Ureter (tissue), 1 donor: ENCODE data around the gene GEMIN2. TPM values are rescaled to one million over a fixed set of nuclear protein-coding genes. Genes with fewer than 3 reads are reported as not detected.
"Not testable (repeated sequence)": the region's sequence is repeated elsewhere in the genome, so short reads cannot be mapped to it uniquely, and the experiment has no call there.

Source experiments
- DNase-seq: peaks from one replicate; pipeline ENCODE4 v3.0.0-alpha.2; 2020; ENCODE audit warnings: low spot score
- total RNA-seq: library from RNA; stranded (reverse); gene quantifications from one replicate; pipeline ENCODE4 v1.2.4, GENCODE V29; 2023
- donor health status: DM: yes; HTN: yes; CAD: no.

Gene GEMIN2, protein sequence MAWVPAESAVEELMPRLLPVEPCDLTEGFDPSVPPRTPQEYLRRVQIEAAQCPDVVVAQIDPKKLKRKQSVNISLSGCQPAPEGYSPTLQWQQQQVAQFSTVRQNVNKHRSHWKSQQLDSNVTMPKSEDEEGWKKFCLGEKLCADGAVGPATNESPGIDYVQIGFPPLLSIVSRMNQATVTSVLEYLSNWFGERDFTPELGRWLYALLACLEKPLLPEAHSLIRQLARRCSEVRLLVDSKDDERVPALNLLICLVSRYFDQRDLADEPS
- total RNA-seq: 10.0 TPM

DNA sequence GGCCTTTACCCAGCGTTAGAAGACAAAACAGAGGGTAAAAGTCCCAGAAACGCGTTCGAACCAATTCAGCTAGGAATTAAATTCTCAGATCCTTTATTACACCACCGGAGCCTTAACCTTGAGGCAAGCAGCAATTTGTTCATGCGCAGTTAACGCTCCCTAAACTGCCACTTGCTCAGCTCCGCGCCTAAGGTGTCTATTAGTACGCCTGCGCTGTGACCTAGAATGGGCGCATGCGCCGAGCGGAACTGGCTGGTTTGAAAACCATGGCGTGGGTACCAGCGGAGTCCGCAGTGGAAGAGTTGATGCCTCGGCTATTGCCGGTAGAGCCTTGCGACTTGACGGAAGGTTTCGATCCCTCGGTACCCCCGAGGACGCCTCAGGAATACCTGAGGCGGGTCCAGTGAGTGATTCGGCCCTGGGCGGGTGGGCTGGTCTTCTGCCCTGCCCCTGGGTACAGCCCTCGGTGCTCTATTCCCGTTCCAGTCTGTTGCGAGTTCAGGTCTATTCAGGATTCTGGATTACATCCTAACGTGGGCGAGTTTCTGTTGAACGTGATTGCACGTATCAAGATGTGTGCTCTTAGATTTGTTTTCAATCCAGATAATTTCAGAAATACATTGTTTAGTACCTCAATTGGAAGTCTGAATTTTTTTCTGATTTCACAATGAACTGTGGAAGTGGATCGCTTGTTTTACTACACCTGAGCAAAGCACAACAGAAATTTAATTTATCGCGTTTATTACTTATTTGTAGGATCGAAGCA, at the start of gene GEMIN2:
Gene GEMIN2 (plus strand): TSS at position 251 of the 766 bp plus-strand sequence. CDS start 16 bp downstream, at position 267.
- peak; percentile 93 for DNase-seq

DNA sequence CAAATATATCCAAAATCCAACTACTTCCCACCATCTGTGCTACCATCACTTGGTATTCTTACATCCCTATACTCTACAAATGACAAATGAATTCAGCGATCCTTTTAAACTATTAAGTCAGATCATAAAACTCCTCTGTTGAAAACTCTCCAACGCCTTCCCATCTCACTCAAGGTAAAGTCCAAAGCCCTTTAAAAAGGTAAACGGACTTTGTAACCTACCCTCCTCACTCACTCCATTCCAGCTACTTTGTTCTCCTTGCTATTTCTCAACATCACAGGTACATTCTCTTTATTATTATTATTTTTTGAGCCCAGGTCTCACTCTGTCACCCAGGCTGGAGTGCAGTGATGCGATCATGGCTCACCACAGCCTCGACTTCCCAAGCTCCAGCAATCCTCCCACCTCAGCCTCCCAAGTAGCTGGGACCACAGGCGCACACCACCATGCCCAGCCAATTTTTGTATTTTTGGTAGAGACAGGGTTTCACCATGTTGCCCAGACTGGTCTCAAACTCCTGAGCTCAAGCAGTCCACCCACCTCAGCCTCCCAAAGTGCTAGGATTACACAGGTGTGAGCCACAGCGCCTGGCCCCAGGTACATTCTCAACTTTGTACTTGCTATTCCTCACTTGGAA, 44.8 kb upstream of the GEMIN2 start:
- not testable (repeated sequence) for DNase-seq

DNA sequence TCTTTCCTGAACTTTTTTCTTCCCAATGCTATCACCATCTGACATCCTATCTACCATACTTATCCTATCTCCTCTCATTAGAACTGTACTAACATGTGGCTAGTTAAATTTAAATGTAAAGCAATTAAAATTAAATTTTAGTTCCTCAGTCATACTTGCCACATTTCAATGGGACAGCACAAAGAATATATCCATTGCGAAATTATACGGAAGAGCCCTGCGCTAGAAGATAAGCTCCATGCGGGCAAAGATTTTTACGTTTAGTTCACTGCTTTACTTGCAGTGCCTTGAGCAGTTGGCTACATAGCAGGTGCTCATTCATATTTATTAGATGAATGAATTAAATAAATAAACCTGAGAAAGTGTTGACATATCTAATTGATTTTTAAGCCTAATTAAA, 44.2 kb upstream of the GEMIN2 start:
- no peak for DNase-seq

DNA sequence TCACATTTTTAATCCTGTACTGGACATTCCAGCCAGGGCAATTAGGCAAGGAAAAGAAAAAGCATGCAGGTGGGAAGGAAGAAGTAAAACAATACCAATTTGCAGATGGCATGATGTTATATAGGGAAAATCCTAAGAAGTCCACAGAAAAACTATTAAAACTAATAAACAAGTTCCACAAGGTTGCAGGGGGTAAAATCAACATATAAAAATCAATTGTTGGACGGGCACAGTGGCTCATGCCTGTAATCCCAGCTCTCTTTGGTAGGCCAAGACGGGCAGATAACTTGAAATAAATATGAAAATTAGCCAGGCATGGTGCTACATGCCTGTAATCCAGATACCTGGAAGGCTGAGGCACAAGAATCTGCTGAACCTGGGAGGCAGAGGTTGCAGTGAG, 43.0 kb upstream of the GEMIN2 start:
- DNase-seq: no peak

DNA sequence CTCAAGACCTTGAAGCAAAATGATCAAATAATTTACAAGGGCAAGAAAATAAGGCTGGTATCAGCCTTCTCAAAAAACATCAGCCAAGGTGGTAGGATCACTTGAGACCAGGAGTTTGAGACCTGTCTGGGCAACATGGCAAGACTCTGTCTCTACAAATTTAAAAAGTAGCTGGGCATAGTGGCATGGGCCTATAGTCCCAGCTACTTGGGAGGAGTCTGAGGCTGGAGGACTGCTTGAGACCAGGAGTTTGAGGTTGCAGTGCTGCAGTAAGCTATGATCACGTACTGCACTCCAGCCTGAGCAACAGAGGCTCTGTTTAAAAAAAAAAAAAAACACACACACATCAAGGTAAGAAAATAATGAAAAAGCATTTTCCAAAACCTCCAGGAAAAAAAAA, 33.2 kb upstream of the GEMIN2 start:
- DNase-seq: no peak

DNA sequence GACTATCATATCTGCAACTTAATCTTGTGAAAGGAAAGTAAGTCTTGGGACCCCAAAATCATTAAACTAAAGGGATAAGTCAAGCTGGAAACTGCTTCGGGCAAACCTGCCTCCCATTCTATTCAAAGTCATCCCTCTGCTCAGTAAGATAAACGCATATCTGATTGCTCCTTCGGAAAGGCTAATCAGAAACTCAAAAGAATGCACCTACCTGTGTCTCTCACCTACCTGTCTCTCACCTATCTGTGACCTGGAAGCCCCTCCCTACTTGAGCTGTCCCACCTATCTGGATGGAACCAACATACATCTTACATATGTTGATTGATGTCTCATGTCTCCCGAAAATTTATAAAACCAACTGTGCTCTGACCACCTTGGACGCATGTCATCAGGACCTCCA, 31.0 kb upstream of the GEMIN2 start:
- DNase-seq: no peak

DNA sequence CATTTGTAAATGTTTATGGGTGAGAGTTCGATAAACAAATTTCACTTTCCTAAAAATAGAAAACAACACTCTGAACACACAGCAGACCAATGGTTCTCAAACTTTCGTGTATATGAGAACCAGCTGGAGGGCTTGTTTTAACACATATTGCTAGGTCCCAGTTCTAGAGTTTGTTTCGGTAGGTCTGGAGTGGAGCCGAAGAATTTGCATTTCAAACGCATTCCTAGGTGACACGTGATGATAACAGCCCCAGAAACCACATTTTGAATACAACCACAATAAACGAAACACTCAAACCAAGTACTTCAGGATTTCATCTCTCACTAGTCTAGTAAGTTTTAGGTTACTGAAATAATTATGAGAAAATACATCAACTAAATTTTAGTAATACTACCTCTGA, 28.2 kb upstream of the GEMIN2 start:
- no peak for DNase-seq

DNA sequence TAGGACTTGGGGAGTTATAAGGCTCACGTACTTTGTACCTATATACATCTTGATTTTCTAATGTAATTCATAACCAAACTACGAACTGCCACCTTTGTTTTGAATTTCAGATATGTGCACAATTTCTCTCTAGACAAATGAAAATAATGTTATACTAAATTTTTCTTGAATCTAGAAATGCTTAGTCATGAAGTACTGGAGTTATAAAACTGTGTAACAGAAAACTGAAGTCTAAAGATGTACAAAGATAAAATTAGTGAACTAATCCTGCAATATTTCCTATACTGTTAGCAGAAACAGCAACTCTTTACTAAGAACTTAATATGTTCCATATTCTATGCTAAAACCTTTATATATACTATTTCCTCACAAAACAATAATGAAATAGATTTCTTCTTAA, 26.6 kb upstream of the GEMIN2 start:
- no peak for DNase-seq

DNA sequence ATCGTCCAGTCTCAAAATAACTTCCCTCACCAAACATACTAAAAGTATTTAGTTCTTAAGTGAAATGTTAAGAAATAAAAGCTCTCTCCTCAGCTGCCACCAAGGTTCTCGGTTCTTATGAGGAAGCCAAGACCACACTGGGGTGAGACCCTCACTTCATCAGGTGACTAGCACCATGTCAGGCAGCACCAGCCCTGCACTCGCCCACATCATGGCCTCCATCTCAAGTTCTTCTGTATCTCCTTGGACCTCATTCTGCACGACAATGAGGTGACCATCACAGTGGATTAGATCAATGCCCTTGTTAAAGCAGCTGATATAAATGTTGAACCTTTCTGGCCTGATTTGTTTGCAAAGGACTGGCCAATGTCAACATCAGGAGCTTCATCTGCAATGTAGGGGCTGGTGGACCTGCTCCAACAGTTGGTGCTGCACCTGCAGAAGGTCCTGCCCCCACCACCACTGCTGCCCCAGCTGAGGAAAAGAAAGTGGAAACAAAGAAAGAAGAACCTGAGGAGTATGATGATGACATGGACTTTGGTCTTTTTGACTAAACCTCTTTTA, 23.5 kb upstream of the GEMIN2 start:
- no peak for DNase-seq

DNA sequence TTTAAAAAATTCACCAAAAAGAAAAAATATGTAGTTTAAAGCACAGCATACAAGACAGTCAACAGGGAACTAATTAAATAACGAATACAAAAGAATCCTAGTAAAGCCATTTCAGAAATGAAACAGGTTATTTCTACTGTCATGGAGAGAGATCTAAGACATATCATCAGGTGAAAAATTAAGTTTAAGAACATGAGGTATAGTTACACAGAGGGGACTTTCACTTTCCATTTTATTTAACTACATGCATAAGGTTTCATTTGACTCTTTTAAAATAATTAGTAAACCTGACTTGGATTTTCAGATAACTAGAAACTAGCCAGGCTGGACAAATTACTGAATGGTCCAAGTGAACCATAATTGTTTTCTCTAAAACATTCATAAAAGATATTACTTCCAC, 22.4 kb upstream of the GEMIN2 start:
- DNase-seq: no peak

DNA sequence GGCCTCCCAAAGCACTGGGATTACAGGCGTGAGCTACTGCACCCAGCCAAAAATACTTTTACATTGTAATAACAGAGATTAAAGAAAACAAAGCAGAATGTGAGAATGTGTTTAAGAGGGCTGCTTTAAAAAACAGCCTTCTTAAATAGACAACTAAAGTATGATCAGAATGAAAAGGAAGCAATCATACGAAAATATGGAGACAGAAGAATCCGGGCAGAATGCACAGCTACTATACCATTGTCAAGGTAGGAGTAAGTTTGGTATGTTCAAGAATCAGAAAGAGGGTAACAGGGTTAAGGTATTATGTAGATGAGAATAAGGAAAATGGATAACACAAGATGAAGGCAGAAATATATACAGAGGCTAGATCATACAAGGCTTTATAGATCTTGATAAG, 19.6 kb upstream of the GEMIN2 start:
- DNase-seq: no peak

DNA sequence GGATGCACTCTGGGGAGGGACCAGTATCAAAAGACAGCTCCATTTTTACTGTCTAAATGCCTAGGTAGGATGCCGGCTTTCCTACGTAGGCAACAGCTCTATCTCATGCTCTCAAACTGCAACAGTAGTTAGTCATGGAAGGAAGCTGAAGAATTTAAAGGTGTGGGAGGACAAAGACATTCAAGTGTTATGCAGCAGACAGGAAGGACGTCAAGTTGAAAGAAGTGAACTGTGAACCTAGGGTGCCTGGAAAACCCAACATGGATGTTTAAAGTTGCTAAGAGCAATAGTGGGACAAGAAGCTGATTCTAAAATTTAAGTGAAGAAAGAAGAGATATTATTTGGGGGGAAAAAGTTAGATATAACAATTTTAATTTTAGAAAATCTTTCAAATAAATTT, 17.0 kb upstream of the GEMIN2 start:
- DNase-seq: no peak

DNA sequence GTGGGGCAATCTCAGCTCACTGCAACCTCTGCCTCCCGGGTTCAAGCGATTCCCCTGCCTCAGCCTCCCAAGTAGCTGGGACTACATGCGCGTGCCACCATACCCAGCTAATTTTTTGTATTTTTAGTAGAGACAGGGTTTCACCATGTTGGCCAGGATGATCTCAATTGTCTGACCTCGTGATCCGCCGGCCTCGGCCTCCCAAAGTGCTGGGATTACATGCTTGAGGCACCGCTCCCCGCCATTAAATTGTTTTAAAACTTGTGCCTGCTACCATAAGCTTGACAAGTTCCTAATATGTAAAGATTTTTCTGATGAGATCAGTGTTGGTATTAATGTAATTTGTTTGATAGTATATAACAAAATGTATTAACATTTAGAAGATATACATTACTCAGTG, 14.9 kb upstream of the GEMIN2 start:
- not testable (repeated sequence) for DNase-seq

DNA sequence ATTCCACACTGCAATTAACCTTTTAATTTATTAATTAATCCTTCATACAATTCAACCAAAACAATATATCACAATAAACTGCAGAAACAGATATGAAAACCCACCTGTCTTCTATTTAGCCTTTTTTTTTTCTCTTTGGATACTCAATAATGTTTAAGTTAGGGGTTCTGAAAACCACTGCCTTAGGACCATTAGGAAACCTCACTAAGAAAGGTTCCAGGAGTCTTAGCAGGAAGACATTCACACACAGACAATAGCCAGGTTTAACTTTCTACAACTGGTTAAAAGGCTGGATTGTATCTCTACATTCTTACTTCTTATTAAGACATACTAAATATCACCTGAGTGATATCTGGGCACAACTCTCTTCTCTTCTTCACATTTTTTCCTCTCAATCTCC, 14.4 kb upstream of the GEMIN2 start:
- DNase-seq: no peak

DNA sequence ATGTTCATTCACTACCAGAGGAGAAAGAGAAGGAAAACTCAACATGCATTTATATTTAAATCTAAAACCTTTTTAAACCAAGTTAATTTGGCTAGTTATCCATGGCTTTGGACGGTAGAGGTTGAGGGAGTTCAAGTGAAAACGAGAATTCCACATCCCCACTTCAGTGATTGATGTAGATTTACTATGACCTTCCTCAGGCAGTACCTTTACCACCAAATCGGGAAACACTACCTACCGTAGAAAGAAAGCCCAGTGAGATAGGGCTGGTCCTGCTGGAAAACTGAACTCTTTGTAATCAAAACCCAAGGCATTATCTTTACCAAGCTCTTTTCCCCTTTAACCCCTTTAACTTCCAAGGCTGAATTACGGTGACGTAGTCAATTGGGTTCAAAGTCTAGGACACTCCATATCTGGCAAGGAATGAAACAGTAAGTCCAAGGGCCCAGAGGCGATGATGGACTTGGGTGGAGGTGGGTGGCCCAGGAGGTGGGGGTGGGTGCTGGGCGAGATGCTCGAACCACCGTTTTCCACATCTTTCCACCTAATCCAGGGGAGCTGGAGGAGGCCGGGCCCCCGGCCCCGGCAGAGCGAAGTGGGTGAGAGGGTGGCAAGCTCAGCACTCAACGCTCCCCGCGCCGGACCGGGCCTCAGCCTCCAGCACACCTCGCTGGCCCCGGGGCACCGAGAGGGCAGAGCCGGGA, 11.7 kb upstream of the GEMIN2 start:
- no peak for DNase-seq

DNA sequence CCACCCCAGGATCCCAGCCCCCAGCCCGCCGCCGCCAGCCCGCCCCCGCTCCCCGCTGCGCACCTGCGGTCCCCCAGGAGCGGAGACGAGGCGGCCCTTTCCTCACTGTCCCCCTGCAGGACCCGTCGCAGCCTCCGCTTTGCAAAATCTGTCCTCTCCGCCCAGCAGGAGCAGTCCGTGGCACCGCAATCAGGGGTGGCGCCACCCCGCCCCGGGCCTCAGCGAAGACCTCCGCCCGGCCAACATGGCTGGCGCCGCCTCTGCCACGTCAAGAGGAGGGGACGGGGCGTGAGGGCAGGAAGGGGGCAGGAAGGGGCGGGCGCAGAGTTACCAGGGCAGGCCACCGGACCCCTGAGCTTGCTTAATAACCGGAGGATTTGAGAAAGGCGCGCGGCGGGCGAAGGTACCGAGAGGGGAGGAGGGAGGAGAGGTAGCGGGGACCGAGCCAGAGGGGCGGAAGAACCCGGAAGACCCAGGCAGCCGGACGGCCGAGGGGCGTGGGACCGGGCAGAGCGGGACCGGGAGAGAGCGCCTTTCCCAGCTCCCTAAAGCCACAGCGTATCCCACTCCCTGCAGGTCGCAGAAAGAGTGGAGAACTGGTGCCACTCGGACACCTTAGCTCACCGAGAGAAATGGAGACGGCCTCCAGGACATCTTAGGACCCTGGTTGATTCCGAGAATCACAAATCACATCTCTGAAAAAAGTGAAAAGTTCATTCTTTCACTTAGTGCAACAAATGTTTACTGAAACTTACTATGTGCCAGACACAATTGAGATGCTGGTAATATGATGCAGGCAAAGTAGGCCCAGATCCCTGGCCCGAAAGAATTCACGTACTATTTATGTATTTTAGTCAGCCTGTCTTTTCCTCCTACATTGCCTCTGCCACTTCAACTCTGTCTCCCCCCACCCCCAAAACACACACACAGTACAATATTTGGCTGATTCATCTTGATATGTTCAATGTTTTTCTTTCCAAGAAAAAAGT, 10.9 kb upstream of the GEMIN2 start, which contains the start of gene SEC23A:
Gene SEC23A (minus strand): TSS at position 267 of the 989 bp plus-strand sequence. CDS start 7,117 bp downstream, outside the sequence.
- DNase-seq: peak; percentile 90

DNA sequence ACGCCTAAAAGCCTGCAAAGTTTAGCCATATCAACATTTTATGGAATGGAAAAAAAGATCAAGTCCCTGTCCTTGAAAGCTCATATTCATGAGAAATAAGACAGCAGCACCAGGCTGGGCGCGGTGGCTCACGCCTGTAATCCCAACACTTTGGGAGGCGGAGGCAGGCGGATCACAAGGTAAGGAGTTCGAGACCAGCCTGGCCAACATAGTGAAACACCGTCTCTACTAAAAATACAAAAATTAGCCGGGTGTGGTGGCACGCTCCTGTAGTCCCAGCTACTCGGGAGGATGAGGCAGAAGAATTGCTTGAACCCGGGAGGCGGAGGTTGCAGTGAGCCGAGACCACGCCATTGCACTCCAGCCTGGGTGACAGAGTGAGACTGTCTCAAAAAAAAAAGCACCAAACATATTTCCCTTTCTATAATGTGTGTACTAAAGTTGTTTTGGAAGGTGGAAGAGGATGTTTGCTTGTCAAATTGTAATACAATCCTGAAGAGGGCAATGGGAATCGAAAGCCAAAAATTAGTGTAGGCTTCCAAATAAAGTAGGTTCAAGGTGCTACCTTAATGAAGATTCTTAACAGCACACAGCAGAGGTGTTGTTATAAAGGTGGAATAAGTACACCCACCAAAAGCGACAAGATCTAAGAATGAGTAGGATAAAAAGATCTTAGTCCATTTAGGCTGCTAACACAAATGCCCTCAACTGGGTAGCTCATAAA, 9.9 kb upstream of the GEMIN2 start:
- not testable (repeated sequence) for DNase-seq

DNA sequence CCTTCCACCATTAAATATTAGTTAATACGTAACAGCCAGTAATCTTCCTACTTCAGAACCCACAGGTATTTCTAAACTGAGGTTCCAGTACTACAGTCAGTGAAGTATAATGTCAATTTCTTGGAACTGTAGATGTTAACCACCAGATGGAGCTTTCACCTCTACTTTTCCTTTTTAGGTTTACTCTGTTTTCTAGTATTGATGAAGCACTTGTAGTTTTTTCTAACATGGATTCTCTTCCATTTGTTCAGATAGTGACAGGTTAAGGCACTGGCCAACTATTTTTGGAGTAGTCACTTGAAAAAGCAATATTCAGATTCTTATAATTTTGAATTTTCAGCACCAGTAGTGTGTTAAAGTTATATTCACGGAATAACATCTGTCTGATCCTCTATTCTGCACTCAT, 6.5 kb upstream of the GEMIN2 start:
- no peak for DNase-seq

DNA sequence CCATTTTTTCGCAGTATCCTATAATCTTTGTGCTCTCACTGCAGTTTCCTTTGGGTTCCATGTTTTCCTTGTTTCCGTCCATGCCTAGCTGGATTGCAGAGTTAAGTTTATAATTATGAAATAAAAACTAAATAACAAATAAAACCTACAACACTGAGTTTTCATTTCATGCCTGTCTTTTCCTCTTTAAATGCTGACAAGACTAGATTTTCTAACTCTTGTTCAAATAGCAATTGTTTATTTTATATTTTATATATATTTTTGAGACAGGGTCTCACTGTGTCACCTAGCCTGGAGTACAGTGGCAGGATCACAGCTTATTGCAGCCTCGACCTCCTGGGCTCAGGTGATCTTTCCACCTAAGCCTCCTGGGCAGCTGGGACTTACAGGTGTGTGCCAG, 5.3 kb upstream of the GEMIN2 start:
- DNase-seq: no peak
